Mesendoderm (in vitro differentiated cells): ENCODE data around the gene C1orf141.

ENCODE experiments used
- DNase-seq: peaks from one replicate; pipeline ENCODE4 v3.0.0; 2013
- H2AK5ac ChIP-seq: 2 replicates; pipeline ENCODE4 v1.6.1; 2013; ENCODE audit warnings: low read length, inconsistent platforms
- H2BK120ac ChIP-seq: 2 replicates; pipeline ENCODE4 v1.6.1; 2013; ENCODE audit warnings: low read depth, mild to moderate bottlenecking, low read length, moderate library complexity, mixed read lengths
- H2BK15ac ChIP-seq: replicated peaks from 2 replicates; pipeline ENCODE4 v1.6.1; 2013; ENCODE audit warnings: low read depth, mild to moderate bottlenecking, moderate library complexity
- H2BK5ac ChIP-seq: 2 replicates; pipeline ENCODE4 v1.6.1; 2013; ENCODE audit warnings: low read length, inconsistent platforms
- H3K18ac ChIP-seq: 2 replicates; pipeline ENCODE4 v1.6.1; 2013; ENCODE audit warnings: mild to moderate bottlenecking, low read length, mixed read lengths
- H3K23ac ChIP-seq: one replicate; pipeline ENCODE4 v1.6.1; 2013; ENCODE audit warnings: low read length
- H3K27ac ChIP-seq: 2 replicates; pipeline ENCODE4 v1.5.1; 2013; ENCODE audit warnings: low read depth, mild to moderate bottlenecking, inconsistent platforms, low read length, moderate library complexity
- H3K27me3 ChIP-seq: 2 replicates; pipeline ENCODE4 v1.6.1; 2013; ENCODE audit warnings: low read length, control low read depth, mild to moderate bottlenecking, inconsistent platforms; ENCODE audit not compliant: insufficient read depth, poor library complexity
- H3K36me3 ChIP-seq: 2 replicates; pipeline ENCODE4 v1.6.1; 2013; ENCODE audit warnings: low read length, inconsistent platforms; ENCODE audit not compliant: control insufficient read depth, insufficient read depth
- H3K4ac ChIP-seq: one replicate; pipeline ENCODE4 v1.6.1; 2013; ENCODE audit warnings: low read depth, mild to moderate bottlenecking, low read length, moderate library complexity
- H3K4me1 ChIP-seq: 2 replicates; pipeline ENCODE4 v1.6.1; 2013; ENCODE audit warnings: low read depth, low read length, inconsistent platforms; ENCODE audit not compliant: control insufficient read depth
- H3K4me2 ChIP-seq: 2 replicates; pipeline ENCODE4 v1.6.1; 2013; ENCODE audit warnings: low read length
- H3K4me3 ChIP-seq: 2 replicates; pipeline ENCODE4 v1.5.1; 2013; ENCODE audit warnings: mild to moderate bottlenecking, low read length
- H3K56ac ChIP-seq: one replicate; pipeline ENCODE4 v1.6.1; 2013; ENCODE audit warnings: low read length
- H3K79me1 ChIP-seq: 2 replicates; pipeline ENCODE4 v1.6.1; 2013; ENCODE audit warnings: low read length, inconsistent platforms
- H3K79me2 ChIP-seq: 2 replicates; pipeline ENCODE4 v1.6.1; 2013; ENCODE audit warnings: mild to moderate bottlenecking, low read length; ENCODE audit not compliant: control insufficient read depth, insufficient read depth
- H3K9ac ChIP-seq: 2 replicates; pipeline ENCODE4 v1.6.1; 2013; ENCODE audit warnings: low read length, inconsistent platforms
- H4K5ac ChIP-seq: one replicate; pipeline ENCODE4 v1.6.1; 2013; ENCODE audit warnings: low read length
- H4K8ac ChIP-seq: one replicate; pipeline ENCODE4 v1.6.1; 2013; ENCODE audit warnings: low read depth, mild to moderate bottlenecking, control low read depth, low read length, moderate library complexity
- WGBS: extraction: QIAGEN DNeasy Blood & Tissue Kit; methylation state at CpG from one replicate; pipeline ENCODE4 v1.1.7; 2013; ENCODE audit warnings: low lambda C conversion rate, missing lambda C conversion rate; ENCODE audit not compliant: insufficient coverage; ENCODE audit errors: extremely low coverage; 5-methylcytosine and 5-hydroxymethylcytosine counted together

C1orf141 gene

GRCh38 chr1:67170751-67171573, 36.2 kb upstream of the C1orf141 start:
- H2BK15ac ChIP-seq, result no peak overlapping the region
- no peak overlapping the region for H2BK120ac ChIP-seq
- no peak overlapping the region for H3K4me2 ChIP-seq
- H3K27ac ChIP-seq, result no peak overlapping the region
- H4K5ac ChIP-seq, result no peak overlapping the region
- no peak overlapping the region for H4K8ac ChIP-seq
- no peak overlapping the region for H3K4ac ChIP-seq
- DNase-seq, result no peak
- H3K36me3 ChIP-seq, result no peaks in the 10 kb centered on the region
- H3K79me2 ChIP-seq, result no peaks in the 10 kb centered on the region
- H3K56ac ChIP-seq, result no peak overlapping the region
- no peak overlapping the region for H3K9ac ChIP-seq
- H3K79me1 ChIP-seq, result no peaks in the 10 kb centered on the region
- H3K4me1 ChIP-seq, result no peaks in the 10 kb centered on the region
- no peak overlapping the region for H3K23ac ChIP-seq
- H2AK5ac ChIP-seq, result no peak overlapping the region
- no peak overlapping the region for H2BK5ac ChIP-seq
- no peak overlapping the region for H3K4me3 ChIP-seq
- WGBS, result no CpG with 5 or more reads among the region's 2 CpGs
- no peak overlapping the region for H3K18ac ChIP-seq
- no peaks in the 10 kb centered on the region for H3K27me3 ChIP-seq

DNA sequence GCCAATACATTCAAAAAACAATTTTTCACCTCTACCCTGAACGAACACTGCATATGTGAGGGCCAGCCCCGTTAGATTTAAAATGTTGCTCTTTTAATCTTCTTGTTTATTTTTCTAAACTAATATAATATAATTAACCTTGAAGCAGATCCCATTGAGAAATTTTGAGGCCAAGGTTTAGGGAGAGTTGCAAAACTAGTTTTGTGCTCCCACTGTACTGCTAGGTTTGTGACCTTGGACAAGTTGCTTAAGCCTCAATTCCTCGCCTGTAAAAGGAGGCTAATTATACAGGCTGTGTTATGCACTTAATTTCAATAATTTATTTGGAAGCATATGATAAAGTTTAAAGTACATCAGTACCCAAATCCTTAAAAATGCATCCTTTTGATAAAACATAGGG, 35.2 kb upstream of the C1orf141 start:
- whole genome bisulfite sequencing, result no CpG with 5 or more reads among the region's 3 CpGs
- H3K36me3 ChIP-seq, result no peaks in the 10 kb centered on the region

GRCh38 chr1:67169496-67169895, 34.7 kb upstream of the C1orf141 start:
- Histone ChIP-seq H3K9ac (no peak overlapping the region), H3K4ac (no peak overlapping the region), H2BK15ac (no peak overlapping the region), H3K4me1 (no peaks in the 10 kb centered on the region), H3K18ac (no peak overlapping the region), H3K23ac (no peak overlapping the region), H3K4me2 (no peak overlapping the region), H4K5ac (no peak overlapping the region), H3K79me2 (no peaks in the 10 kb centered on the region), H2AK5ac (no peak overlapping the region), H3K56ac (no peak overlapping the region), H2BK120ac (no peak overlapping the region), H3K36me3 (no peaks in the 10 kb centered on the region), H3K27ac (no peak overlapping the region), H3K27me3 (no peaks in the 10 kb centered on the region), H3K4me3 (no peak overlapping the region), H4K8ac (no peak overlapping the region), H3K79me1 (no peaks in the 10 kb centered on the region), H2BK5ac (no peak overlapping the region)
- no peak for DNase-seq
- WGBS, result no CpG with 5 or more reads among the region's 2 CpGs

More for the DNA sequence above, 35.2 kb upstream of the C1orf141 start:
- no peaks in the 10 kb centered on the region for H3K27me3 ChIP-seq
- no peak overlapping the region for H3K9ac ChIP-seq
- H4K5ac ChIP-seq, result no peak overlapping the region
- H3K56ac ChIP-seq, result no peak overlapping the region
- H2BK120ac ChIP-seq, result no peak overlapping the region
- H3K79me2 ChIP-seq, result no peaks in the 10 kb centered on the region
- H3K27ac ChIP-seq, result no peak overlapping the region
- H3K4me2 ChIP-seq, result no peak overlapping the region
- DNase-seq, result no peak
- H3K18ac ChIP-seq, result no peak overlapping the region
- no peak overlapping the region for H2BK15ac ChIP-seq
- H2AK5ac ChIP-seq, result no peak overlapping the region
- no peak overlapping the region for H3K23ac ChIP-seq
- H3K4me3 ChIP-seq, result no peak overlapping the region
- H2BK5ac ChIP-seq, result no peak overlapping the region
- H4K8ac ChIP-seq, result no peak overlapping the region
- no peaks in the 10 kb centered on the region for H3K79me1 ChIP-seq
- no peak overlapping the region for H3K4ac ChIP-seq
- no peaks in the 10 kb centered on the region for H3K4me1 ChIP-seq

DNA sequence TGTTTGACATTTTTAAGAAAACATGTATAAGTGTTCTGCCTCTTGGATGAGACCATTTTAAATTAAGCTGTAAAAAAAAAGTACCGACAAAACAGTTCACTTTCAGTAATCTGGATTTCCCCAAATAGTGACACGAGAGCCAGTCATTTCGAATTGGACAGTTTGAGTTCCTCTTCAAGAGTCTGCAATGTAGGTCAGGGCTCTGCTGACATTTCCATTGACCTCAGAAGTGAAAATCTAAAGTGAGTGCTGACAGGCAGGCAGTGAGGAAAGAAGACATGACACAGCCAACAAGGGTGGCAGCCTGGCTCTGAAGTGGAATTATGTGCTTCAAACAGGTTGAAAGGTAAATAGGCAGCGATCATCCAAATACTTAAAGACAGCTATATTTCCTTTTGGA, 31.4 kb upstream of the C1orf141 start, which contains the start of gene IL23R:
TSS of gene IL23R (plus strand) at position 259 of the 400 bp plus-strand sequence. CDS start 1,667 bp downstream, outside the sequence.
- Histone ChIP-seq H2BK120ac (no peak within 1 kb of the TSS), H3K23ac (no peak within 1 kb of the TSS), H3K4me1 (no peaks in the 10 kb centered on the region), H3K4ac (no peak within 1 kb of the TSS), H2BK15ac (no peak within 1 kb of the TSS), H3K27ac (no peak within 1 kb of the TSS), H3K79me2 (no peaks in the 10 kb centered on the region), H3K9ac (no peak within 1 kb of the TSS), H3K4me3 (no peak within 1 kb of the TSS), H3K27me3 (no peaks in the 10 kb centered on the region), H3K36me3 (no peaks in the 10 kb centered on the region), H4K8ac (no peak within 1 kb of the TSS), H2AK5ac (no peak within 1 kb of the TSS), H3K79me1 (no peaks in the 10 kb centered on the region), H3K18ac (no peak within 1 kb of the TSS), H4K5ac (no peak within 1 kb of the TSS), H3K4me2 (no peak within 1 kb of the TSS), H2BK5ac (no peak within 1 kb of the TSS), H3K56ac (no peak within 1 kb of the TSS)
- no peak for DNase-seq
- WGBS, result no CpG with 5 or more reads among the region's 4 CpGs

DNA sequence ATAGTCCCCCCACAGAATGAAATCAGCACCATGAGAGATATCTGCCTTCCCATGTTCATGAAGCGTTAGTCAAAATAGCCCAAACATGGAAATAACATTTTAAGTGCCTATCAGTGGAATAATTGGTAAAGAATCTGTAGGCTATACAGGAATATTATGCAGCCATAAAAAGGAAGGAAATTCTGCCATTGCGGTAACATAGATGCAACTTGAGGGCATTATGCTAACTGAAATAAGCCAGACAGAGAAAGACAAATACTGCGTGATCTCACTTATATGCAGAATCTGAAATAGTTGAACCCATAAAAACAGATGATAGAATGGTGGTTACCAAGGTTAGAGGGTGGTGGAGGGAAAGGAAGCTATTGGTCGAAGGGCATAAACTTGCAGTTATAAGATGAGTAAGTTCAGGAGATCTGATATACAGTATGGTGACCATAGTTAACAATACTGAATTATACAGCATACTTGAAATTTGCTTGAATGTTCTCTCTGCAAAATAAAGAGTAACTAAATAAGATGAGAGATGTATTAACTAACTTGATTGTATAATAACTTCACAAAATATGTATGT, 30.8 kb upstream of the C1orf141 start:
- Histone ChIP-seq H2AK5ac (no peak overlapping the region), H3K4me1 (no peaks in the 10 kb centered on the region), H3K79me1 (no peaks in the 10 kb centered on the region), H4K8ac (no peak overlapping the region), H3K4me3 (no peak overlapping the region), H3K9ac (no peak overlapping the region), H3K79me2 (no peaks in the 10 kb centered on the region), H2BK120ac (no peak overlapping the region), H3K18ac (no peak overlapping the region), H3K56ac (no peak overlapping the region), H3K4me2 (no peak overlapping the region), H2BK5ac (no peak overlapping the region), H3K27ac (no peak overlapping the region), H4K5ac (no peak overlapping the region), H3K4ac (no peak overlapping the region), H2BK15ac (no peak overlapping the region), H3K27me3 (no peaks in the 10 kb centered on the region), H3K23ac (no peak overlapping the region), H3K36me3 (no peaks in the 10 kb centered on the region)
- no peak for DNase-seq
- WGBS, result no CpG with 5 or more reads among the region's 4 CpGs
